ENCODE data around the gene PNPLA8. TPM values are rescaled to one million over a fixed set of nuclear protein-coding genes. Genes with fewer than 3 reads are reported as not detected.
"Not testable (repeated sequence)": the region's sequence is repeated elsewhere in the genome, so short reads cannot be mapped to it uniquely, and the experiment has no call there.

PNPLA8 gene
- total RNA-seq, 2 experiments from 2014 or later = 23.0 to 26.4 TPM

DNA sequence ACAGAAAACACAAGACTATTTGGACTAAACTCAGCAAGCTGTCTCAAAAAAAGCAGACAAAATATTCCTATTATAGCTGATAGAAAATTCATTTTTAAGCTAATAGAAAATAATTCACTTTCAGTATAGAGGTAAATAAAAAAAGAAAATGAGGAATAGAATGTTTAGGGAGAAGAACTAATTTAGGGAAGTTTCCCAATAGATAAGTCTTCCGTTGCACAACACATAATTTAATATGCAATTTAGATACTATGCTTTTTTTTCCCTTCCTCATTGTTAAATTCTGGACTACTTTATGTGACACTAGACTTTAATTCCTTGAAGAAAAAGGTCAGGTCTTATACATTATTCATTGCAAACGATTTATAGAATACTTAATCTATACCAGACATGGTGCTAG, 10.3 kb downstream of the PNPLA8 start:
- CTCF ChIA-PET (ENCODE audit: unreplicated experiment) = no interaction called here
- Histone ChIP-seq H2AFZ (ENCODE audit: low read length) (no peak overlapping the region), H3K9me3 (ENCODE audit: low read length) (peaks cover 8% of the 10 kb centered on the region; the same call in 1 of the 2 replicates), H3K4me3 (ENCODE audit: low read depth, low read length, poor library complexity, severe bottlenecking) (no peak overlapping the region), H3K79me2 (ENCODE audit: insufficient read depth, low read depth, low read length) (peaks cover 52% of the 10 kb centered on the region; the same call in 1 of the 2 replicates), H3K36me3 (ENCODE audit: insufficient read depth, low read length) (peaks cover 95% of the 10 kb centered on the region), H3K4me2 (ENCODE audit: low read length) (peak overlapping the region; percentile 31), H3K4me1 (ENCODE audit: insufficient read depth, low read length, poor library complexity, severe bottlenecking) (peaks cover 44% of the 10 kb centered on the region), H3K9me2 (ENCODE audit: insufficient read depth, low read length) (no peaks in the 10 kb centered on the region), H4K20me1 (ENCODE audit: insufficient read depth, low read length) (no peaks in the 10 kb centered on the region), H3K27ac (ENCODE audit: low read depth, low read length, poor library complexity, severe bottlenecking) (no peak overlapping the region)
- intact Hi-C loops (cut with micrococcal nuclease; ENCODE audit: unreplicated experiment) = no loop called here
- POLR2A ChIA-PET = interaction anchor here (0.7 to 4.5 kb wide), 3 partner anchors 9 to 195 kb away, joined by 3 to 37 read pairs (median 4); partner anchors contain the start of gene PNPLA8
- TF ChIP-seq, protein P1, sequence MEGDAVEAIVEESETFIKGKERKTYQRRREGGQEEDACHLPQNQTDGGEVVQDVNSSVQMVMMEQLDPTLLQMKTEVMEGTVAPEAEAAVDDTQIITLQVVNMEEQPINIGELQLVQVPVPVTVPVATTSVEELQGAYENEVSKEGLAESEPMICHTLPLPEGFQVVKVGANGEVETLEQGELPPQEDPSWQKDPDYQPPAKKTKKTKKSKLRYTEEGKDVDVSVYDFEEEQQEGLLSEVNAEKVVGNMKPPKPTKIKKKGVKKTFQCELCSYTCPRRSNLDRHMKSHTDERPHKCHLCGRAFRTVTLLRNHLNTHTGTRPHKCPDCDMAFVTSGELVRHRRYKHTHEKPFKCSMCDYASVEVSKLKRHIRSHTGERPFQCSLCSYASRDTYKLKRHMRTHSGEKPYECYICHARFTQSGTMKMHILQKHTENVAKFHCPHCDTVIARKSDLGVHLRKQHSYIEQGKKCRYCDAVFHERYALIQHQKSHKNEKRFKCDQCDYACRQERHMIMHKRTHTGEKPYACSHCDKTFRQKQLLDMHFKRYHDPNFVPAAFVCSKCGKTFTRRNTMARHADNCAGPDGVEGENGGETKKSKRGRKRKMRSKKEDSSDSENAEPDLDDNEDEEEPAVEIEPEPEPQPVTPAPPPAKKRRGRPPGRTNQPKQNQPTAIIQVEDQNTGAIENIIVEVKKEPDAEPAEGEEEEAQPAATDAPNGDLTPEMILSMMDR (conservative IDR thresholded peaks at IDR 0.05; ENCODE audit: low read length) = no peak
- no peak for TF ChIP-seq EZH2phosphoT487 (IDR thresholded peaks at IDR 0.05; ENCODE audit: borderline replicate concordance, low read depth, low read length)
- no TSS peak for BruUV-seq (replicated peaks)
- DNase-seq (ENCODE audit: low spot score) = no peak

DNA sequence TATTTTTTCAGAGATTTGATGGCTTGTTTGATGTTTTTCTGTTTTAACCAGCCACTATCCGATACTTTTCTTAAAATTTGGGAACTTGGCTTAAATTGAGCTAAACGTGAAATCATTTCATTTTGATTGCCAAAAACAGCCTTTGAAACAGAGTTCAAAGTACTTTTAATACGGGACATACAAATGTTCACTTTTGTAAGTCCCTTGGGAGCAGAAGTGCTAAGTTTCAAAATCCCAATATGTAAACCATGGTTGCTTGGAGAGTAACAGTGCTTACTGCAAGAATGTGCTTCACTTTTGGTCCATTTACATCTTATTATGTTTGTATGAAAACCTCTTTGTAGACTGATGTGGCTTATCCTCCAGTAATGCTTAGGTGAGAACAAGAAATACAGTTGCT, 10.9 kb downstream of the PNPLA8 start:
- BruUV-seq (replicated peaks) = no TSS peak
- Histone ChIP-seq H3K4me2 (ENCODE audit: low read length) (peak overlapping the region; percentile 31), H3K4me3 (ENCODE audit: low read depth, low read length, poor library complexity, severe bottlenecking) (no peak overlapping the region), H3K9me3 (ENCODE audit: low read length) (peaks cover 8% of the 10 kb centered on the region; the same call in 1 of the 2 replicates), H4K20me1 (ENCODE audit: insufficient read depth, low read length) (no peaks in the 10 kb centered on the region), H3K27ac (ENCODE audit: low read depth, low read length, poor library complexity, severe bottlenecking) (peak overlapping the region; percentile 7), H3K36me3 (ENCODE audit: insufficient read depth, low read length) (peaks cover 95% of the 10 kb centered on the region), H3K79me2 (ENCODE audit: insufficient read depth, low read depth, low read length) (peaks cover 45% of the 10 kb centered on the region; the same call in 1 of the 2 replicates), H3K9me2 (ENCODE audit: insufficient read depth, low read length) (no peaks in the 10 kb centered on the region), H2AFZ (ENCODE audit: low read length) (no peak overlapping the region), H3K4me1 (ENCODE audit: insufficient read depth, low read length, poor library complexity, severe bottlenecking) (peaks cover 44% of the 10 kb centered on the region)
- ChIA-PET CTCF (ENCODE audit: unreplicated experiment) (no interaction called here), POLR2A (interaction anchor here (0.7 to 4.5 kb wide), 3 partner anchors 10 to 194 kb away, joined by 3 to 37 read pairs (median 4); partner anchors contain the start of gene PNPLA8)
- DNase-seq (ENCODE audit: low spot score) = no peak
- TF ChIP-seq, protein P1 (conservative IDR thresholded peaks at IDR 0.05; ENCODE audit: low read length) = no peak
- TF ChIP-seq EZH2phosphoT487 (IDR thresholded peaks at IDR 0.05; ENCODE audit: borderline replicate concordance, low read depth, low read length) = no peak
- intact Hi-C loops (cut with micrococcal nuclease; ENCODE audit: unreplicated experiment) = no loop called here

DNA sequence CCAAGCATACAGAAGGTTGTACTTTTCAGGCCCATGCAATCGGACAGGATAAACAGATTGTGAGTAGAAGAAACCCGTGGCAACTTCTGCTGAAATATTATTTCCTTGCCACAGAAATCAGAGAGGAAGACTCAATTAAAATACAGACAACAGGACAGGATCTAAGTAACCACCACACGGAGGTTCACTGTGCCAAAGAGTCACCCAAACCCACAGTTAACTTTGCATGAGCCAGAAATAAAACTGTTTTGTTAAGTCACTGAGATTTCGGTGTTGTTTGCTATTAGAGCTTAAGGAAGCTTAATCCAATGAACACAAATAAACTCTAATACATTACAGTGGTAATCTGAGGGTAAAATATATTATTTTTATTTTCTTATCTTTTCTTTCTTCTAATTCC, 14.0 kb downstream of the PNPLA8 start:
- POLR2A ChIA-PET = interaction anchor here (0.6 to 4.5 kb wide), 10 partner anchors 7 to 1640 kb away, joined by 3 to 37 read pairs (median 4); partner anchors contain the start of genes DNAJB9, PNPLA8 and THAP5
- TF ChIP-seq, protein P1 (conservative IDR thresholded peaks at IDR 0.05; ENCODE audit: low read length) = no peak
- TF ChIP-seq EZH2phosphoT487 (IDR thresholded peaks at IDR 0.05; ENCODE audit: borderline replicate concordance, low read depth, low read length) = no peak
- H3K4me1 ChIP-seq (ENCODE audit: insufficient read depth, low read length, poor library complexity, severe bottlenecking) = peaks cover 44% of the 10 kb centered on the region
- no TSS peak for BruUV-seq (replicated peaks)
- peak overlapping the region; percentile 58 for H3K4me2 ChIP-seq (ENCODE audit: low read length)
- no peak overlapping the region for H3K4me3 ChIP-seq (ENCODE audit: low read depth, low read length, poor library complexity, severe bottlenecking)
- peaks cover 8% of the 10 kb centered on the region; the same call in 1 of the 2 replicates for H3K9me3 ChIP-seq (ENCODE audit: low read length)
- CTCF ChIA-PET (ENCODE audit: unreplicated experiment) = no interaction called here
- no peaks in the 10 kb centered on the region for H4K20me1 ChIP-seq (ENCODE audit: insufficient read depth, low read length)
- H3K79me2 ChIP-seq (ENCODE audit: insufficient read depth, low read depth, low read length) = peaks cover 25% of the 10 kb centered on the region; the same call in 1 of the 2 replicates
- intact Hi-C loops (cut with micrococcal nuclease; ENCODE audit: unreplicated experiment) = no loop called here
- H3K9me2 ChIP-seq (ENCODE audit: insufficient read depth, low read length) = no peaks in the 10 kb centered on the region
- H2AFZ ChIP-seq (ENCODE audit: low read length) = peak overlapping the region; percentile 47; the same call in 1 of the 2 replicates
- peaks cover 71% of the 10 kb centered on the region for H3K36me3 ChIP-seq (ENCODE audit: insufficient read depth, low read length)
- DNase-seq (ENCODE audit: low spot score) = peak; percentile 41
- peak overlapping the region; percentile 52 for H3K27ac ChIP-seq (ENCODE audit: low read depth, low read length, poor library complexity, severe bottlenecking)

DNA sequence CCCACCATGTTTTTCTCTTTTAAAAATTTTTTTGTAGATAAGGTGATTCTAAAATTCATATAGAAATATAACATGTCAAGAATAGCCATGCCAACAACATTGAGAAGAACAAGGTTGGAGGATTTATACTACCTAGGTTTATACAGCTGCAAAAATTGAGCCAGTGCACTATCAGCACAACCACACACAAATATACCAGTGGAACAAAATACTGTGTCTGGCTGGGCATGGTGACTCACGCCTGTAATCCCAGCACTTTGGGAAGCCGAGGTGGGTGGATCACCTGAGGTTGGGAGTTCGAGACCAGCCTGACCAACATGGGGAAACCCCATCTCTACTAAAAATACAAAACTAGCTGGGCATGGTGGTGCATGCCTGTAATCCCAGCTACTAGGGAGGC, 21.4 kb downstream of the PNPLA8 start:
- H3K36me3 ChIP-seq (ENCODE audit: insufficient read depth, low read length) = peaks cover 54% of the 10 kb centered on the region
- POLR2A ChIA-PET = interaction anchor here (0.7 to 2.3 kb wide), 8 partner anchors 8 to 65 kb away, joined by 3 to 17 read pairs (median 5); partner anchors contain the start of genes DNAJB9 and THAP5
- H3K4me2 ChIP-seq (ENCODE audit: low read length) = peak overlapping the region; percentile 71
- H3K4me3 ChIP-seq (ENCODE audit: low read depth, low read length, poor library complexity, severe bottlenecking) = peak overlapping the region; percentile 57
- peaks cover 30% of the 10 kb centered on the region for H3K4me1 ChIP-seq (ENCODE audit: insufficient read depth, low read length, poor library complexity, severe bottlenecking)
- BruUV-seq (replicated peaks); H3K9me2 ChIP-seq (ENCODE audit: insufficient read depth, low read length); DNase-seq (ENCODE audit: low spot score); H4K20me1 ChIP-seq (ENCODE audit: insufficient read depth, low read length); CTCF ChIA-PET (ENCODE audit: unreplicated experiment); H2AFZ ChIP-seq (ENCODE audit: low read length); intact Hi-C loops (cut with micrococcal nuclease; ENCODE audit: unreplicated experiment): not testable (repeated sequence)
- H3K79me2 ChIP-seq (ENCODE audit: insufficient read depth, low read depth, low read length) = peaks cover 36% of the 10 kb centered on the region; the same call in 1 of the 2 replicates
- peak overlapping the region; percentile 95 for H3K27ac ChIP-seq (ENCODE audit: low read depth, low read length, poor library complexity, severe bottlenecking)
- H3K9me3 ChIP-seq (ENCODE audit: low read length) = peaks cover 11% of the 10 kb centered on the region; the same call in 1 of the 2 replicates
